Type B pancreatic cell (in vitro differentiated cells): ENCODE measurements around the gene RPS19. TPM values are rescaled to one million over a fixed set of nuclear protein-coding genes. Genes with fewer than 3 reads are reported as not detected.

Experiments used
- DNase-seq: peaks from one replicate; pipeline ENCODE4 v3.0.0; 2021; ENCODE audit warnings: mixed read lengths; ENCODE audit not compliant: unreplicated experiment; ENCODE audit errors: extremely low spot score
- H3K27ac Mint-ChIP-seq: 2 replicates; pipeline ENCODE4 v1.8.0; 2021; ENCODE audit warnings: mild to moderate bottlenecking, mixed read lengths
- H3K27me3 Mint-ChIP-seq: 2 replicates; pipeline ENCODE4 v1.8.0; 2021; ENCODE audit warnings: mixed read lengths
- H3K36me3 Mint-ChIP-seq: 2 replicates; pipeline ENCODE4 v1.8.0; 2021; ENCODE audit warnings: mixed read lengths
- H3K4me1 Mint-ChIP-seq: one replicate; pipeline ENCODE4 v1.8.0; 2021; ENCODE audit warnings: mixed read lengths; ENCODE audit not compliant: unreplicated experiment
- H3K4me3 Mint-ChIP-seq: 2 replicates; pipeline ENCODE4 v1.8.0; 2021; ENCODE audit warnings: mild to moderate bottlenecking, mixed read lengths
- H3K9me3 Mint-ChIP-seq: 2 replicates; pipeline ENCODE4 v1.8.0; 2021; ENCODE audit warnings: mixed read lengths
- CTCF ChIP-seq: fragments of 200-600 bp; sonication (generic); conservative IDR thresholded peaks from 2 replicates; pipeline ENCODE4 v1.5.0; 2021; ENCODE audit warnings: antibody characterized with exemption, mild to moderate bottlenecking
- total RNA-seq: library from RNA; stranded (reverse); gene quantifications from 2 replicates; pipeline ENCODE4 v1.2.1, GENCODE V29; 2021; ENCODE audit warnings: low replicate concordance

The RPS19 gene
- total RNA-seq, 1 donor from 2014 or later = 3,159 TPM

DNA sequence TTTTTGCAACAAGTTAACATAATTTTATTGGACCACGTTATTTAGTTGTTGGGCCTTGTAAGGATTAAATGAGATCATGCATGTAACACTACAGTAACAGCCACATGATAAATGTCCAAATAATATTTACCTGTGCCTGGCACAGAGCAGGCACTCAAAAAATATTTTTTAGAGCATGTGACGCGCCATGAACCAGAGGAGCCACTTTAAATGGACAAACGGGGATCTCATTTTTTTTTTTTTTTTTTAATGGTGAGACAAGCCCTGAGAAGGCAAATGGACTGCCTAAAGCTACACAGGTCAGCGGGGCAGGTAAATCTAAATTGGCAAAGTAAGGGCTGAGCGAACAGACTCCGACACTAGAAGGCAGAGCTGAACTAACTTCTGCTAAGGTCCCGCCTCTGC is 840 bp upstream of the RPS19 start:
- TF ChIP-seq CTCF = no peak
- Mint-ChIP-seq H3K36me3 (peaks cover 31% of the 10 kb centered on the region), H3K4me3 (peak overlapping the region; percentile 94), H3K4me1 (peaks cover 18% of the 10 kb centered on the region), H3K27ac (peak overlapping the region; percentile 99), H3K9me3 (no peaks in the 10 kb centered on the region), H3K27me3 (peaks cover 26% of the 10 kb centered on the region)
- DNase-seq = no peak

GRCh38 chr19:41860419-41861115 is 512 bp downstream of the RPS19 start:
- H3K27me3 Mint-ChIP-seq = peaks cover 13% of the 10 kb centered on the region
- no peaks in the 10 kb centered on the region for H3K9me3 Mint-ChIP-seq
- peaks cover 24% of the 10 kb centered on the region for H3K4me1 Mint-ChIP-seq
- H3K27ac Mint-ChIP-seq = peak overlapping the region; percentile 91
- no peak for TF ChIP-seq CTCF
- DNase-seq = no peak
- H3K36me3 Mint-ChIP-seq = peaks cover 36% of the 10 kb centered on the region
- H3K4me3 Mint-ChIP-seq = peak overlapping the region; percentile 95

- Mint-ChIP-seq H3K9me3 (no peaks in the 10 kb centered on the region), H3K36me3 (peaks cover 36% of the 10 kb centered on the region), H3K27ac (peak overlapping the region; percentile 91), H3K4me3 (peak overlapping the region; percentile 95), H3K4me1 (peaks cover 24% of the 10 kb centered on the region), H3K27me3 (peaks cover 8% of the 10 kb centered on the region)
- no peak for TF ChIP-seq CTCF
- no peak for DNase-seq
Observed at GRCh38 chr19:41861116-41861768, 1.2 kb downstream of the RPS19 start.

- peaks cover 36% of the 10 kb centered on the region for H3K36me3 Mint-ChIP-seq
- peaks cover 6% of the 10 kb centered on the region for H3K27me3 Mint-ChIP-seq
- peak overlapping the region; percentile 95 for H3K4me3 Mint-ChIP-seq
- TF ChIP-seq CTCF = no peak
- peak overlapping the region; percentile 91 for H3K27ac Mint-ChIP-seq
- H3K9me3 Mint-ChIP-seq = no peaks in the 10 kb centered on the region
- no peak for DNase-seq
- peaks cover 24% of the 10 kb centered on the region for H3K4me1 Mint-ChIP-seq
Observed at GRCh38 chr19:41861846-41862245, 1.8 kb downstream of the RPS19 start.

DNA sequence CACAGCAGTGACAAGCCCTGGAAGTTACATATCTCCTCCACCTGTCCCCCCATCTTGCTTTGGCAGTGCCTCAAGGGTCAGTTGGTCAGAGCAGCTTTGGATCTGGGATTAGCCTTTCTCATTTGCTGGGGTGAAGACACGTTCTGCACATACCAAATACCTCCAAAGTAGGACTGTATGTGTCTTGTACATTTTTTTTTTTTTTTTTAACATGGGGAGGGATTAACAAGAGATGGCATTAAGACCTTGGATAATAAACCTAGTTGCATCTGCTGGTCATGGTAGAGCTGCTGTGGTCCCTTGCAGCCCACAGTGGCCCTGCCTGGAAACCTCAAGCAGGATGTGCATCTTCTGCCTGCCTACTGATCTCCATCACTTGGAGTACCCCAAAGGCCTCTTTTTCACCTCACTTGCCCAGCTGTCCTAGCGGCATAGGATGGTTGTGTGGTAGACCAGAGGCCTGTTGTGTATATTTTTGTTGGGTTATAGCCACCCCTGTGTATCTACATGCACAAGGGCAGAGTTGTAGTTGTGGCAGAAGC is 2.5 kb downstream of the RPS19 start:
- H3K4me3 Mint-ChIP-seq = peak overlapping the region; percentile 95
- no peaks in the 10 kb centered on the region for H3K9me3 Mint-ChIP-seq
- DNase-seq = no peak
- H3K36me3 Mint-ChIP-seq = peaks cover 36% of the 10 kb centered on the region
- no peak for TF ChIP-seq CTCF
- H3K27ac Mint-ChIP-seq = peak overlapping the region; percentile 91
- H3K4me1 Mint-ChIP-seq = peaks cover 24% of the 10 kb centered on the region
- no peaks in the 10 kb centered on the region for H3K27me3 Mint-ChIP-seq
